SK-N-SH (cell line): ENCODE measurements around the gene CCNF. TPM values are rescaled to one million over a fixed set of nuclear protein-coding genes. Genes with fewer than 3 reads are reported as not detected.

Source experiments
- CTCF ChIA-PET: fragments of 300-600, 350-600 bp; formaldehyde crosslinking; extraction: SDS; loops from one replicate; lab custom pipeline; 2021; lab: Yijun Ruan, JAX
- POLR2A ChIA-PET: fragments of 350-600 bp; sonication (Branson Sonifier 250); formaldehyde crosslinking; extraction: SDS; loops from one replicate; lab custom pipeline; 2020; ENCODE audit warnings: antibody characterized with exemption, inconsistent platforms; lab: Yijun Ruan, JAX
- DNase-seq: peaks from one replicate; pipeline ENCODE4 v3.0.0; 2012
- H2AFZ ChIP-seq: fragments of 200-600 bp; sonication (generic); 2 replicates; pipeline ENCODE4 v1.8.1; 2016; ENCODE audit warnings: antibody characterized with exemption, mild to moderate bottlenecking, low read depth
- H3F3A ChIP-seq: fragments of 200-600 bp; sonication (generic); replicated peaks from 2 replicates; pipeline ENCODE3; 2016; ENCODE audit warnings: antibody characterized with exemption, mild to moderate bottlenecking; ENCODE audit not compliant: insufficient read depth
- H3K27ac ChIP-seq, 2 experiments: fragments of 200-500 bp in 1 of 2; fragments of 200-600 bp in 1 of 2; sonication (Bioruptor generic) in 1 of 2; sonication (generic), shearing (Covaris generic) in 1 of 2; 2 replicates each; pipeline versions ENCODE4 v1.5.1 to v1.6.1; 2014 to 2016; ENCODE audit warnings: low read depth in 2 of 2, inconsistent platforms in 1 of 2, low read length in 1 of 2, mild to moderate bottlenecking in 1 of 2, mixed read lengths in 1 of 2
- H3K27me3 ChIP-seq: fragments of 200-600 bp; sonication (generic), shearing (Covaris generic); 2 replicates; pipeline ENCODE4 v1.6.1; 2016; ENCODE audit warnings: mixed run types; ENCODE audit not compliant: insufficient read depth
- H3K36me3 ChIP-seq, 2 experiments: fragments of 200-500 bp in 1 of 2; fragments of 200-600 bp in 1 of 2; sonication (Bioruptor generic) in 1 of 2; sonication (generic) in 1 of 2; replicated peaks in 1 of 2; 2 replicates each; pipeline versions ENCODE3 to v1.5.1; 2014 to 2016; ENCODE audit warnings: low read length in 1 of 2, mild to moderate bottlenecking in 1 of 2; ENCODE audit not compliant: insufficient read depth in 2 of 2, control insufficient read depth in 1 of 2
- H3K4me1 ChIP-seq, 2 experiments: fragments of 200-500 bp in 1 of 2; fragments of 200-600 bp in 1 of 2; sonication (Bioruptor generic) in 1 of 2; sonication (generic), shearing (Covaris generic) in 1 of 2; 2 replicates each; pipeline versions ENCODE4 v1.5.1 to v1.6.1; 2014 to 2016; ENCODE audit warnings: low read depth in 1 of 2, low read length in 1 of 2, mixed run types in 1 of 2; ENCODE audit not compliant: insufficient read depth in 2 of 2, control insufficient read depth in 1 of 2
- H3K4me2 ChIP-seq: fragments of 200-600 bp; sonication (generic), shearing (Covaris generic); 2 replicates; pipeline ENCODE4 v1.6.1; 2017; ENCODE audit warnings: mixed run types
- H3K4me3 ChIP-seq, 2 experiments: fragments of 200-500 bp in 1 of 2; fragments of 200-600 bp in 1 of 2; sonication (Bioruptor generic) in 1 of 2; sonication (generic), shearing (Covaris generic) in 1 of 2; 2 replicates each; pipeline versions ENCODE4 v1.5.1 to v1.8.1; 2014 to 2016; ENCODE audit warnings: low read depth in 2 of 2, inconsistent platforms in 1 of 2, low read length in 1 of 2, mild to moderate bottlenecking in 1 of 2, mixed read lengths in 1 of 2, moderate library complexity in 1 of 2
- H3K79me2 ChIP-seq: fragments of 200-600 bp; sonication (generic); 2 replicates; pipeline ENCODE4 v1.8.1; 2017; ENCODE audit warnings: mild to moderate bottlenecking; ENCODE audit not compliant: insufficient read depth
- H3K9ac ChIP-seq: fragments of 200-600 bp; sonication (generic); 2 replicates; pipeline ENCODE4 v1.6.1; 2017; ENCODE audit warnings: mixed run types
- H3K9me2 ChIP-seq: fragments of 200-600 bp; sonication (generic); 2 replicates; pipeline ENCODE4 v1.6.1; 2017; ENCODE audit warnings: mixed run types
- H3K9me3 ChIP-seq: fragments of 200-600 bp; sonication (generic); 2 replicates; pipeline ENCODE4 v1.6.1; 2017; ENCODE audit warnings: mixed run types, mild to moderate bottlenecking, moderate library complexity
- H4K20me1 ChIP-seq: fragments of 200-600 bp; sonication (generic); 2 replicates; pipeline ENCODE4 v1.6.1; 2017; ENCODE audit warnings: mild to moderate bottlenecking, mixed run types; ENCODE audit not compliant: insufficient read depth
- CHD2 ChIP-seq: fragments of 150-350 bp; IDR thresholded peaks from 2 replicates; pipeline ENCODE4 v1.6.1; 2018; ENCODE audit warnings: low read length; ENCODE audit not compliant: partially characterized antibody
- ELF1 ChIP-seq: IDR thresholded peaks from 2 replicates; pipeline ENCODE4 v1.4.0; 2012
- EP300 ChIP-seq, 2 experiments: IDR thresholded peaks; 2 replicates each; pipeline versions ENCODE4 v1.4.0 to v1.6.1; 2012; ENCODE audit warnings: borderline replicate concordance in 1 of 2, low read depth in 1 of 2, low read length in 1 of 2
- EZH2phosphoT487 ChIP-seq: fragments of 200-600 bp; sonication (generic); IDR thresholded peaks from 2 replicates; pipeline ENCODE4 v1.6.1; 2017; ENCODE audit warnings: low read depth, mixed run types, mild to moderate bottlenecking, antibody characterized with exemption, moderate library complexity, borderline replicate concordance
- FOXJ3 ChIP-seq: sonication (generic); formaldehyde crosslinking; IDR thresholded peaks from 2 replicates; pipeline ENCODE4 v1.5.1; 2020; ENCODE audit warnings: mild to moderate bottlenecking, missing genetic modification reagents
- FOXM1 ChIP-seq: IDR thresholded peaks from 2 replicates; pipeline ENCODE4 v1.4.0; 2012; ENCODE audit warnings: low read depth, mild to moderate bottlenecking
- NFIC ChIP-seq: IDR thresholded peaks from 2 replicates; pipeline ENCODE4 v1.4.0; 2012; ENCODE audit warnings: borderline replicate concordance
- POLR2AphosphoS5 ChIP-seq: IDR thresholded peaks from 2 replicates; pipeline ENCODE4 v1.6.1; 2012; ENCODE audit warnings: low read depth, low read length
- RCOR1 ChIP-seq: fragments of 150-350 bp; IDR thresholded peaks from 2 replicates; pipeline ENCODE4 v1.6.1; 2017; ENCODE audit warnings: antibody characterized with exemption, low read length
- SMC3 ChIP-seq: IDR thresholded peaks from 2 replicates; pipeline ENCODE4 v1.6.1; 2012; ENCODE audit warnings: low read depth, low read length, improper control_type of control experiment
- TAF1 ChIP-seq: IDR thresholded peaks from 2 replicates; pipeline ENCODE4 v1.6.1; 2012; ENCODE audit warnings: low read depth, mild to moderate bottlenecking, low read length, moderate library complexity, borderline replicate concordance
- TCF12 ChIP-seq: IDR thresholded peaks from 2 replicates; pipeline ENCODE4 v1.4.0; 2012
- TEAD4 ChIP-seq: IDR thresholded peaks from 2 replicates; pipeline ENCODE4 v1.4.0; 2012; ENCODE audit warnings: mild to moderate bottlenecking, borderline replicate concordance; ENCODE audit not compliant: insufficient read depth
- WGBS: methylation state at CpG from one replicate; pipeline ENCODE4 v1.1.6; 2017; ENCODE audit warnings: low lambda C conversion rate; 5-methylcytosine and 5-hydroxymethylcytosine counted together
- polyA plus RNA-seq, 3 experiments: library from polyadenylated mRNA; depleted of rRNA; stranded (reverse); fragments of >200 nt; gene quantifications; 2 replicates each; pipeline ENCODE4 v1.2.3, GENCODE V29; 2012
- TF ChIP-seq, protein P1 (sequence below): IDR thresholded peaks from 2 replicates; pipeline ENCODE4 v1.4.0; 2012; ENCODE audit warnings: low read depth
- TF ChIP-seq, protein P2 (sequence below): fragments of 150-350 bp; IDR thresholded peaks from 2 replicates; pipeline ENCODE4 v1.6.1; 2017; ENCODE audit warnings: antibody characterized with exemption, low read length, low read depth, borderline replicate concordance
- TF ChIP-seq, protein P3 (sequence below): IDR thresholded peaks from 2 replicates; pipeline ENCODE4 v1.4.0; 2012; ENCODE audit warnings: low read depth, borderline replicate concordance
- TF ChIP-seq, protein P4 (sequence below): fragments of 150-350 bp; IDR thresholded peaks from 2 replicates; pipeline ENCODE4 v1.6.1; 2016; ENCODE audit warnings: mild to moderate bottlenecking, low read depth, low read length

CCNF gene
- polyA plus RNA-seq, 1 of the 3 experiments (the other 2 are of a cell fraction), result 4.6 TPM

DNA sequence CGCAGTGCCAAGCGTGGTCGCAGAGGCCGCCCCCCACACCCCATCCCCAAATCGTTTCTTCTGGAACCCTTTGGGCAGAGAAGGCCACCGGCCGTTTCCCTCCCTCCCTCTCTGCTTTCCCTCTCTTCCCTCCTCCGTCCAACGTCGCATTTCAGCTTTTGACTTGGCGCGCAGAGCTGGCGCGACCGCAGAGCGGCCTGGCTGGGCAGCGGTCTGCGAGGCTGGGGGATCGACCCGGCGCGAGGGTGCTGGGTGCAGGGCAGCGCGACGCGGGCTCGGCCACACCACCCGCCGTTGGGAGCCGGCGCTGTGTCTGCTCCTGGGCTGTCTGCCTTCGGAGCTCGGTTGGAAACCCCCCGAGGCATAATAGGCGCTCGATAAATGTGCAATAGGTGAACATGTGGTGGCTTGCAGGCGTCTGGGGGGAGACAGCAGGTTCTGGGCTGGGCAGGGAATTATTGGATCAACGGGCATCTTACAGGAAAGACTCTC is 39.0 kb downstream of the CCNF start:
- Histone ChIP-seq H3K27ac (peak overlapping the region in 1 of 2 experiments; percentile 97; a peak in 2 of 4 replicates), H3K9ac (peak overlapping the region; percentile 48), H3K4me3 (peak overlapping the region; percentile 51 to 57), H3K4me1 (peaks cover 6 to 61% of the 10 kb centered on the region in 2 experiments; a peak in 3 of 4 replicates), H3F3A (peaks cover 13% of the 10 kb centered on the region), H3K4me2 (peak overlapping the region; percentile 87), H4K20me1 (no peaks in the 10 kb centered on the region), H3K9me3 (no peaks in the 10 kb centered on the region), H3K79me2 (0 out of 2 replicates have a peak, but pooled peaks cover 2% of the 10 kb centered on the region), H3K27me3 (no peaks in the 10 kb centered on the region), H3K9me2 (no peaks in the 10 kb centered on the region), H3K36me3 (no peaks in the 10 kb centered on the region), H2AFZ (peak overlapping the region; percentile 51; the same call in 1 of the 2 replicates)
- 0 out of 2 replicates have a peak, but pooled peaks have one; percentile 4 for TF ChIP-seq POLR2AphosphoS5
- no peak for TF ChIP-seq TEAD4
- TF ChIP-seq, protein P1, sequence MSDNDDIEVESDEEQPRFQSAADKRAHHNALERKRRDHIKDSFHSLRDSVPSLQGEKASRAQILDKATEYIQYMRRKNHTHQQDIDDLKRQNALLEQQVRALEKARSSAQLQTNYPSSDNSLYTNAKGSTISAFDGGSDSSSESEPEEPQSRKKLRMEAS, result peak; percentile 60
- WGBS, result 1% methylated on average over 14 of the region's 38 CpGs
- ChIA-PET CTCF (interaction anchor here (0.8 to 3.6 kb wide), 9 partner anchors 9 to 38 kb away, joined by 3 to 32 read pairs (median 9); partner anchors contain the start of genes CCNF and TEDC2), POLR2A (interaction anchor here (0.9 to 4.6 kb wide), 10 partner anchors 8 to 504 kb away, joined by 3 to 44 read pairs (median 4); partner anchors contain the start of genes AMDHD2, NTHL1, RPS2 and TEDC2)
- peak; percentile 75 for DNase-seq

DNA sequence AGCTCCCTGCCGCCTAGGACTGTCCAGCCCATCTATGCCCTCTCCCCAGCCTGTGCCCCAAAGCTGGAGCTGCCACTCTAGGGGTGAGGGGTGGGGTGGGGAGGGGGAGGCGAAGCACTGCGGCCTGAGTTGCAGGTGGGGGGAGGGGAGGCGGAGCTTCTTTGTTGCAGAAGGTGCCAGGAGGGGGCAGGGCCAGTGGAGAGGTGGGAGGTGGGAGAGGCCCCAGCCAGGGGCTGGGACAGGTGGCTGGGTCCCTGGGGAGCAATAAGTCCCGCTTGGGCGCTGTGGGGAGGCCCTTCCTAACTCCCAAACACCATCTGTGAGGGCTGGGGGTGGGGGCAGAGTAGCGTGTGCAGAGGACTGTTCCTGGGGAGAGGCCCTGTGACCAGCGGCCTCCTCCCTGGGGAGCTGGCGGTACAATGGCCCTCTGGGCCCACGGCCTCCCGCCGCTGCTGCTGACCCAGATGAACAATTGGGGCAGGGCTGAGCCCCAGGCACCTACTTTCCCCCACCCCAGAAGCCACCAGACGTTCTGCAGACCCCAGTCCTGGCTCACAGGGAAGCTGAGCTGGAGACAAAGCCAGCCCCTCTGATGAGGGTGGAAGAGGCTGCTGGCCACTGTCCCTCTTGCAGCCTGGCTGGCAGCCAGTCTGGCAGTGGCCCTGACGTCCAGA is 39.6 kb downstream of the CCNF start:
- H3K9ac ChIP-seq, result no peak overlapping the region
- H3K4me2 ChIP-seq, result peak overlapping the region; percentile 87
- POLR2A ChIA-PET, result interaction anchor here (0.6 to 4.6 kb wide), 12 partner anchors 9 to 504 kb away, joined by 3 to 44 read pairs (median 4); partner anchors contain the start of genes AMDHD2, NTHL1, RPS2 and TEDC2
- WGBS, result 33% methylated on average over 7 of the region's 14 CpGs
- H3F3A ChIP-seq, result peaks cover 13% of the 10 kb centered on the region
- no peaks in the 10 kb centered on the region for H3K9me3 ChIP-seq
- H3K79me2 ChIP-seq, result 0 out of 2 replicates have a peak, but pooled peaks cover 2% of the 10 kb centered on the region
- peak; percentile 89 for DNase-seq
- no peaks in the 10 kb centered on the region for H3K27me3 ChIP-seq
- no peaks in the 10 kb centered on the region for H3K36me3 ChIP-seq
- H3K4me1 ChIP-seq, result peaks cover 6 to 65% of the 10 kb centered on the region in 2 experiments; a peak in 3 of 4 replicates
- CTCF ChIA-PET, result interaction anchor here (0.8 to 3.6 kb wide), 11 partner anchors 9 to 46 kb away, joined by 3 to 32 read pairs (median 5); partner anchors contain the start of genes CCNF and TEDC2
- H3K27ac ChIP-seq, result peak overlapping the region in 1 of 2 experiments; percentile 97; a peak in 2 of 4 replicates
- peak overlapping the region in 1 of 2 experiments; percentile 51; a peak in 2 of 4 replicates for H3K4me3 ChIP-seq
- no peaks in the 10 kb centered on the region for H3K9me2 ChIP-seq
- TF ChIP-seq TAF1 (no peak), EZH2phosphoT487 (no peak), SMC3 (no peak), ELF1 (no peak), CHD2 (peak; percentile 66), POLR2AphosphoS5 (peak; percentile 8), NFIC (peak; percentile 23; the same call in 1 of the 2 replicates), FOXM1 (no peak), RCOR1 (peak; percentile 56; the same call in 1 of the 2 replicates), EP300 (IDR thresholded peaks at IDR 0.05; ENCODE audit: borderline replicate concordance in 1 of 2, low read depth in 1 of 2, low read length in 1 of 2) (peak in 1 of 2 experiments; percentile 72; a peak in 1 of 4 replicates), FOXJ3 (peak; percentile 62; the same call in 1 of the 2 replicates), TCF12 (0 out of 2 replicates have a peak, but pooled peaks have one; percentile 13)
- TF ChIP-seq, protein P1, result no peak
- TF ChIP-seq, protein P2, sequence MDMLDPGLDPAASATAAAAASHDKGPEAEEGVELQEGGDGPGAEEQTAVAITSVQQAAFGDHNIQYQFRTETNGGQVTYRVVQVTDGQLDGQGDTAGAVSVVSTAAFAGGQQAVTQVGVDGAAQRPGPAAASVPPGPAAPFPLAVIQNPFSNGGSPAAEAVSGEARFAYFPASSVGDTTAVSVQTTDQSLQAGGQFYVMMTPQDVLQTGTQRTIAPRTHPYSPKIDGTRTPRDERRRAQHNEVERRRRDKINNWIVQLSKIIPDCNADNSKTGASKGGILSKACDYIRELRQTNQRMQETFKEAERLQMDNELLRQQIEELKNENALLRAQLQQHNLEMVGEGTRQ, result no peak
- TF ChIP-seq, protein P3, sequence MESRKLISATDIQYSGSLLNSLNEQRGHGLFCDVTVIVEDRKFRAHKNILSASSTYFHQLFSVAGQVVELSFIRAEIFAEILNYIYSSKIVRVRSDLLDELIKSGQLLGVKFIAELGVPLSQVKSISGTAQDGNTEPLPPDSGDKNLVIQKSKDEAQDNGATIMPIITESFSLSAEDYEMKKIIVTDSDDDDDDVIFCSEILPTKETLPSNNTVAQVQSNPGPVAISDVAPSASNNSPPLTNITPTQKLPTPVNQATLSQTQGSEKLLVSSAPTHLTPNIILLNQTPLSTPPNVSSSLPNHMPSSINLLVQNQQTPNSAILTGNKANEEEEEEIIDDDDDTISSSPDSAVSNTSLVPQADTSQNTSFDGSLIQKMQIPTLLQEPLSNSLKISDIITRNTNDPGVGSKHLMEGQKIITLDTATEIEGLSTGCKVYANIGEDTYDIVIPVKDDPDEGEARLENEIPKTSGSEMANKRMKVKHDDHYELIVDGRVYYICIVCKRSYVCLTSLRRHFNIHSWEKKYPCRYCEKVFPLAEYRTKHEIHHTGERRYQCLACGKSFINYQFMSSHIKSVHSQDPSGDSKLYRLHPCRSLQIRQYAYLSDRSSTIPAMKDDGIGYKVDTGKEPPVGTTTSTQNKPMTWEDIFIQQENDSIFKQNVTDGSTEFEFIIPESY, result no peak
- TF ChIP-seq, protein P4, sequence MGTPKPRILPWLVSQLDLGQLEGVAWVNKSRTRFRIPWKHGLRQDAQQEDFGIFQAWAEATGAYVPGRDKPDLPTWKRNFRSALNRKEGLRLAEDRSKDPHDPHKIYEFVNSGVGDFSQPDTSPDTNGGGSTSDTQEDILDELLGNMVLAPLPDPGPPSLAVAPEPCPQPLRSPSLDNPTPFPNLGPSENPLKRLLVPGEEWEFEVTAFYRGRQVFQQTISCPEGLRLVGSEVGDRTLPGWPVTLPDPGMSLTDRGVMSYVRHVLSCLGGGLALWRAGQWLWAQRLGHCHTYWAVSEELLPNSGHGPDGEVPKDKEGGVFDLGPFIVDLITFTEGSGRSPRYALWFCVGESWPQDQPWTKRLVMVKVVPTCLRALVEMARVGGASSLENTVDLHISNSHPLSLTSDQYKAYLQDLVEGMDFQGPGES, result no peak
- no peak overlapping the region for H2AFZ ChIP-seq
- H4K20me1 ChIP-seq, result no peaks in the 10 kb centered on the region
